ENCODE results near the gene CSF3.
"Not testable (repeated sequence)": the region's sequence is repeated elsewhere in the genome, so short reads cannot be mapped to it uniquely, and the experiment has no call there.

The CSF3 gene

DNA sequence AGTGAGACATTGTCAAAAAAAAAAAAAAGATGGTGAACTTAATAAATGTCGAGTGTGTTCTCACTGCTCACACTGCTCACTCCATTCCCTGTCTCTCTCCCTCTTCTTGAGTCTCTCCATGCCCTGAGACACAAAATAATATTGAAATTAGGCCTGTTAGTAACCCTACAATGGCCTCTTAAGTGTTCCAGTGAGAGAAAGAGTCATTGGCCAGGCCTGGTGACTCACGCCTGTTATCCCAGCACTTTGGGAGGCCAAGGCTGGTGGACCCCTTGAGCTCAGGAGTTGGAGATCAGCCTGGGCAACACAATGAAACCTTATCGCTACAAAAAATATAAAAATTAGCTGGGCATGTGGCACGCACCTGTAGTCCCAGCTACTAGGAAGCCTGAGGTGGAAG is 16.2 kb upstream of the CSF3 start:
- TF ChIP-seq ZFX (IDR thresholded peaks at IDR 0.05) = no peak
- TF ChIP-seq, protein P1, sequence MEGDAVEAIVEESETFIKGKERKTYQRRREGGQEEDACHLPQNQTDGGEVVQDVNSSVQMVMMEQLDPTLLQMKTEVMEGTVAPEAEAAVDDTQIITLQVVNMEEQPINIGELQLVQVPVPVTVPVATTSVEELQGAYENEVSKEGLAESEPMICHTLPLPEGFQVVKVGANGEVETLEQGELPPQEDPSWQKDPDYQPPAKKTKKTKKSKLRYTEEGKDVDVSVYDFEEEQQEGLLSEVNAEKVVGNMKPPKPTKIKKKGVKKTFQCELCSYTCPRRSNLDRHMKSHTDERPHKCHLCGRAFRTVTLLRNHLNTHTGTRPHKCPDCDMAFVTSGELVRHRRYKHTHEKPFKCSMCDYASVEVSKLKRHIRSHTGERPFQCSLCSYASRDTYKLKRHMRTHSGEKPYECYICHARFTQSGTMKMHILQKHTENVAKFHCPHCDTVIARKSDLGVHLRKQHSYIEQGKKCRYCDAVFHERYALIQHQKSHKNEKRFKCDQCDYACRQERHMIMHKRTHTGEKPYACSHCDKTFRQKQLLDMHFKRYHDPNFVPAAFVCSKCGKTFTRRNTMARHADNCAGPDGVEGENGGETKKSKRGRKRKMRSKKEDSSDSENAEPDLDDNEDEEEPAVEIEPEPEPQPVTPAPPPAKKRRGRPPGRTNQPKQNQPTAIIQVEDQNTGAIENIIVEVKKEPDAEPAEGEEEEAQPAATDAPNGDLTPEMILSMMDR (conservative IDR thresholded peaks at IDR 0.05) = no peak
- no peak overlapping the region for H3K27ac ChIP-seq

DNA sequence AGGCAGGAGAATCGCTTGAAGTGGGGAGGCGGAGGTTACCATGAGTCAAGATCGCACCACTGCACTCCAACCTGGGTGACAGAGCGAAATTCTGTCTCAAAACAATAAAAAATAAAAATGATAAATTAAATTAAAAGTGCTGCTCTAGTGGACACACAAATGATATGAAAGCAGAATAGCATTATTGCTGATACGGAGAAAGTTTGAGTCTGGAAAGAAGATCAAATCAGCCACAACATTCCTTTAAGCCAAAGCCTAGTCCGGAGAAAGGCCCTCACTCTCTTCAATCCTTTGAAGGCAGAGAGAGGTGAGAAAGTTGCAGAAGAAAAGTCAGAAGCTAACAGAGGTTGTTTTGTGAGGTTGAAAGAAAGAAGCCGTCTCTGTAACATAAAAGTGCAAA is 15.1 kb upstream of the CSF3 start:
- TF ChIP-seq, protein P1 (conservative IDR thresholded peaks at IDR 0.05) = no peak
- TF ChIP-seq ZFX (IDR thresholded peaks at IDR 0.05) = no peak
- H3K27ac ChIP-seq = no peak overlapping the region

GRCh38 chr17:40001335-40001734 is 13.9 kb upstream of the CSF3 start:
- H3K27ac ChIP-seq = not testable (repeated sequence)

DNA sequence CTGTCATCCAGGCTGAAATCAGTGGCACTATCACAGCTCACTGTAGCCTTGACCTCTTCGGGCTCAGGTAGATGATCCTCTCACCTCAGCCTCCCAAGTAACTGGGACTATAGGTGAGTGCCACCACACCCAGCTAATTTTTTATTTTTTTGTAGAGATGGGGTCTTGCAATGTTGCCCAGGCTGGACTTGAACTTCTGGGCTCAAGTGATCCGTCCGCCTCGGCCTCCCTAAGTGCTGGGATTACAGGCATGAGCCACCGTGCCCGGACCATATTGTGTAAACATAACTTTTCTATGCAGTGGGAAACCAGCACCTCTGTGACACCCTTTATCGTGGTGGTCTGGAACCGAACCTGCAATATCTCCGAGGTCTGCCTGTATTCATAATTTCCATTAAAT is 11.2 kb upstream of the CSF3 start:
- no peak overlapping the region for H3K27ac ChIP-seq
- TF ChIP-seq, protein P1 (conservative IDR thresholded peaks at IDR 0.05) = no peak
- no peak for TF ChIP-seq ZFX (IDR thresholded peaks at IDR 0.05)

DNA sequence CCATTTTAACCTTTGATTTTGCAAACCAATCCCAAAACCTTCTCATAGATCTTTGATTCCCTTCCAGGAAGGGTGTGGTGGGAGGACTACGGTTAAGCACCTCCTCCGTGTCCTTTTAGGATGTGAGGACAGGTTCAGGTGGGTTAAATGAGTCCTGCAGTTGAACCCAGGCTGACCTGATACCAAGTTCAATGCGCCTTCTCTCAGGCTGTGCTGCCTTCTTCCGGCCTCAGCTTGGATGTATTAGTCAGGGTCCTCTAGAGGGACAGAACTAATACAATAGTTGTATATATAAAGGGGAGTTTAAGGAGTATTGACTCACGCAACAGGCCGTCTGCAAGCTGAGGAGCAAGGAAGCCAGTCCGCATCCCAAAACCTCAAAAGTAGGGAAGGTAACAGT is 10.5 kb upstream of the CSF3 start:
- H3K27ac ChIP-seq = no peak overlapping the region
- TF ChIP-seq, protein P1 (conservative IDR thresholded peaks at IDR 0.05) = no peak
- TF ChIP-seq ZFX (IDR thresholded peaks at IDR 0.05) = no peak

GRCh38 chr17:40005520-40005919 is 9.7 kb upstream of the CSF3 start:
- no peak for TF ChIP-seq ZFX (IDR thresholded peaks at IDR 0.05)
- TF ChIP-seq, protein P1 (conservative IDR thresholded peaks at IDR 0.05) = no peak
- no peak overlapping the region for H3K27ac ChIP-seq

GRCh38 chr17:40010946-40011500 is 4.2 kb upstream of the CSF3 start:
- H3K27ac ChIP-seq = peak overlapping the region; percentile 83

DNA sequence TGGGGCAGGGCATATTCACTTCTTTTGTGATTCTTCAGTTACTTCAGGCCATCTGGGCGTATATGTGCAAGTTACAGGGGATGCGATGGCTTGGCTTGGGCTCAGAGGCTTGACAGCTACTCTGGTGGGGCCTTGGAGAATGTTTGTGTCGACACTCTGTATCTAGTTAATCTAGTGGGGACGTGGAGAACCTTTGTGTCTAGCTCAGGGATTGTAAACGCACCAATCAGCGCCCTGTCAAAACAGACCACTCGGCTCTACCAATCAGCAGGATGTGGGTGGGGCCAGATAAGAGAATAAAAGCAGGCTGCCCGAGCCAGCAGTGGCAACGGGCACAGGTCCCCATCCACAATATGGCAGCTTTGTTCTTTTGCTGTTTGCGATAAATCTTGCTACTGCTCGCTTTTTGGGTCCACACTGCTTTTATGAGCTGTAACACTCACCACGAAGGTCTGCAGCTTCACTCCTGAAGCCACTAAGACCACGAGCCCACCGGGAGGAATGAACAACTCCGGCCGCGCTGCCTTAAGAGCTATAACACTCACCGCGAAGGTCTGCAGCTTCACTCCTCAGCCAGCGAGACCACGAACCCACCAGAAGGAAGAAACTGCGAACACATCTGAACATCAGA is 3.1 kb upstream of the CSF3 start:
- H3K27ac ChIP-seq = not testable (repeated sequence)

GRCh38 chr17:40014375-40014980 is 762 bp upstream of the CSF3 start:
- no peak for TF ChIP-seq ZFX (IDR thresholded peaks at IDR 0.05)
- TF ChIP-seq, protein P1 (conservative IDR thresholded peaks at IDR 0.05) = no peak
- 0 out of 2 replicates have a peak overlapping the region, but pooled peaks have one; percentile 4 for H3K27ac ChIP-seq
